HEK293T (cell line): ENCODE measurements around the gene SMTNL2.

Source experiments
- CTCF ChIA-PET: fragments of 350-600 bp; formaldehyde crosslinking; extraction: SDS; loops from one replicate; lab custom pipeline; 2021; ENCODE audit warnings: antibody characterized with exemption, inconsistent platforms; lab: Yijun Ruan, JAX
- POLR2A ChIA-PET: fragments of 350-600 bp; formaldehyde crosslinking; extraction: SDS; loops from one replicate; lab custom pipeline; 2020; ENCODE audit warnings: antibody characterized with exemption, inconsistent platforms; lab: Yijun Ruan, JAX
- DNase-seq: peaks from one replicate; pipeline ENCODE4 v3.0.0; 2012; ENCODE audit warnings: mixed read lengths; ENCODE audit errors: extremely low spot score
- ARNT ChIP-seq: fragments of 450-650 bp; IDR thresholded peaks from 2 replicates; pipeline ENCODE4 v1.6.1; 2017; ENCODE audit warnings: mild to moderate bottlenecking
- BHLHE40 ChIP-seq: fragments of 450-650 bp; IDR thresholded peaks from 2 replicates; pipeline ENCODE4 v1.6.1; 2016; ENCODE audit warnings: mild to moderate bottlenecking, moderate library complexity, borderline replicate concordance
- CTBP1 ChIP-seq: fragments of 450-650 bp; IDR thresholded peaks from 2 replicates; pipeline ENCODE4 v1.6.1; 2016; ENCODE audit warnings: borderline replicate concordance
- ELF4 ChIP-seq: fragments of 450-650 bp; IDR thresholded peaks from 2 replicates; pipeline ENCODE4 v1.6.1; 2017; ENCODE audit warnings: antibody characterized with exemption
- FOXA1 ChIP-seq: fragments of 450-650 bp; IDR thresholded peaks from 2 replicates; pipeline ENCODE4 v1.6.1; 2016; ENCODE audit warnings: mild to moderate bottlenecking
- FOXK2 ChIP-seq: fragments of 450-650 bp; IDR thresholded peaks from 2 replicates; pipeline ENCODE4 v1.6.1; 2016; ENCODE audit warnings: mild to moderate bottlenecking
- FOXM1 ChIP-seq: fragments of 450-650 bp; IDR thresholded peaks from 2 replicates; pipeline ENCODE4 v1.6.1; 2017; ENCODE audit warnings: mild to moderate bottlenecking, borderline replicate concordance
- HDGF ChIP-seq: fragments of 450-650 bp; IDR thresholded peaks from 2 replicates; pipeline ENCODE4 v1.6.1; 2017; ENCODE audit warnings: antibody characterized with exemption, borderline replicate concordance
- L3MBTL2 ChIP-seq: fragments of 450-650 bp; conservative IDR thresholded peaks from 2 replicates; pipeline ENCODE4 v1.6.1; 2016; ENCODE audit warnings: mild to moderate bottlenecking
- LEF1 ChIP-seq: fragments of 450-650 bp; IDR thresholded peaks from 2 replicates; pipeline ENCODE4 v1.6.1; 2017; ENCODE audit warnings: mild to moderate bottlenecking, borderline replicate concordance
- NFRKB ChIP-seq: fragments of 450-650 bp; IDR thresholded peaks from 2 replicates; pipeline ENCODE4 v1.6.1; 2016; ENCODE audit warnings: mild to moderate bottlenecking, moderate library complexity
- PKNOX1 ChIP-seq: fragments of 450-650 bp; IDR thresholded peaks from 2 replicates; pipeline ENCODE4 v1.6.1; 2016
- SP1 ChIP-seq: fragments of 450-650 bp; IDR thresholded peaks from 2 replicates; pipeline ENCODE4 v1.6.1; 2017
- SUZ12 ChIP-seq: fragments of 450-650 bp; IDR thresholded peaks from 2 replicates; pipeline ENCODE4 v1.6.1; 2016; ENCODE audit warnings: mild to moderate bottlenecking
- TARDBP ChIP-seq: fragments of 450-650 bp; IDR thresholded peaks from 2 replicates; pipeline ENCODE4 v1.6.1; 2016
- ZNF384 ChIP-seq: fragments of 450-650 bp; IDR thresholded peaks from 2 replicates; pipeline ENCODE4 v1.6.1; 2016

Gene SMTNL2

GRCh38 chr17:4554997-4555799 lies 29.1 kb upstream of the SMTNL2 start, which contains the start of gene MYBBP1A:
Gene MYBBP1A (minus strand): TSS chr17:4555384. CDS start chr17:4555324, 60 bp downstream.
- peak; percentile 99 for DNase-seq
- POLR2A ChIA-PET: interaction anchor here (0.6 to 3.4 kb wide), 23 partner anchors 8 to 528 kb away, joined by 3 to 22 read pairs (median 4); partner anchors contain the start of genes PELP1, RNF167 and SLC25A11
- CTCF ChIA-PET: interaction anchor here (0.6 to 2.3 kb wide), 4 partner anchors 10 to 58 kb away, joined by 3 to 10 read pairs (median 4); no protein-coding TSS in a partner anchor
- TF ChIP-seq ELF4: peak; percentile 78
- peak; percentile 91 for TF ChIP-seq L3MBTL2
- no peak for TF ChIP-seq FOXM1

- ChIA-PET CTCF (interaction anchor here (1.1 to 2.3 kb wide), 2 partner anchors 9 to 11 kb away, joined by 4 to 10 read pairs; no protein-coding TSS in a partner anchor), POLR2A (interaction anchor here (0.6 to 3.4 kb wide), 17 partner anchors 11 to 527 kb away, joined by 3 to 22 read pairs (median 4); partner anchors contain the start of genes RNF167 and SLC25A11)
- TF ChIP-seq NFRKB (no peak), PKNOX1 (no peak), ZNF384 (no peak), L3MBTL2 (no peak), ARNT (no peak)
- no peak for DNase-seq
Observed at GRCh38 chr17:4555873-4556759, 28.2 kb upstream of the SMTNL2 start.

GRCh38 chr17:4556996-4557395 lies 27.3 kb upstream of the SMTNL2 start:
- no peak for TF ChIP-seq SUZ12
- TF ChIP-seq CTBP1: no peak
- TF ChIP-seq PKNOX1: no peak
- no peak for TF ChIP-seq ZNF384
- no peak for TF ChIP-seq SP1
- no peak for TF ChIP-seq TARDBP
- TF ChIP-seq ELF4: no peak
- TF ChIP-seq HDGF: no peak
- no peak for TF ChIP-seq ARNT
- TF ChIP-seq NFRKB: no peak
- no peak for TF ChIP-seq FOXM1
- CTCF ChIA-PET: interaction anchor here (0.5 to 2.3 kb wide), 2 partner anchors 10 to 50 kb away, joined by 3 to 10 read pairs; no protein-coding TSS in a partner anchor
- POLR2A ChIA-PET: interaction anchor here (1.3 kb wide), 2 partner anchors 68 to 383 kb away, joined by 3 to 5 read pairs; partner anchors contain the start of genes RNF167 and SLC25A11
- no peak for DNase-seq

- POLR2A ChIA-PET: no interaction called here
- no peak for TF ChIP-seq FOXK2
- no peak for TF ChIP-seq ZNF384
- no peak for TF ChIP-seq L3MBTL2
- TF ChIP-seq SUZ12: no peak
- no peak for TF ChIP-seq TARDBP
- TF ChIP-seq SP1: no peak
- no peak for TF ChIP-seq HDGF
- TF ChIP-seq BHLHE40: no peak
- no peak for TF ChIP-seq PKNOX1
- TF ChIP-seq ARNT: no peak
- TF ChIP-seq ELF4: no peak
- no peak for DNase-seq
- CTCF ChIA-PET: interaction anchor here (0.5 kb wide), 1 partner anchor 49 kb away, joined by 3 read pairs; no protein-coding TSS in a partner anchor
Observed at GRCh38 chr17:4557626-4558346, 26.5 kb upstream of the SMTNL2 start.

GRCh38 chr17:4558347-4558971 lies 25.9 kb upstream of the SMTNL2 start:
- DNase-seq: no peak
- ChIA-PET POLR2A (no interaction called here), CTCF (no interaction called here)
- TF ChIP-seq FOXA1: no peak
- TF ChIP-seq FOXK2: no peak
- no peak for TF ChIP-seq ZNF384
- no peak for TF ChIP-seq ARNT
- TF ChIP-seq FOXM1: no peak
- no peak for TF ChIP-seq TARDBP
- no peak for TF ChIP-seq ELF4
- no peak for TF ChIP-seq L3MBTL2
- no peak for TF ChIP-seq CTBP1
- no peak for TF ChIP-seq BHLHE40
- TF ChIP-seq LEF1: no peak
- no peak for TF ChIP-seq NFRKB
- no peak for TF ChIP-seq HDGF
- no peak for TF ChIP-seq PKNOX1
- no peak for TF ChIP-seq SUZ12
- no peak for TF ChIP-seq SP1
